ENCODE data around the gene SLC25A2. TPM values are rescaled to one million over a fixed set of nuclear protein-coding genes. Genes with fewer than 3 reads are reported as not detected.

Gene SLC25A2
- total RNA-seq, 4 donors from 2014 or later = 0.85 to 2.3 (median 1.0) TPM

DNA sequence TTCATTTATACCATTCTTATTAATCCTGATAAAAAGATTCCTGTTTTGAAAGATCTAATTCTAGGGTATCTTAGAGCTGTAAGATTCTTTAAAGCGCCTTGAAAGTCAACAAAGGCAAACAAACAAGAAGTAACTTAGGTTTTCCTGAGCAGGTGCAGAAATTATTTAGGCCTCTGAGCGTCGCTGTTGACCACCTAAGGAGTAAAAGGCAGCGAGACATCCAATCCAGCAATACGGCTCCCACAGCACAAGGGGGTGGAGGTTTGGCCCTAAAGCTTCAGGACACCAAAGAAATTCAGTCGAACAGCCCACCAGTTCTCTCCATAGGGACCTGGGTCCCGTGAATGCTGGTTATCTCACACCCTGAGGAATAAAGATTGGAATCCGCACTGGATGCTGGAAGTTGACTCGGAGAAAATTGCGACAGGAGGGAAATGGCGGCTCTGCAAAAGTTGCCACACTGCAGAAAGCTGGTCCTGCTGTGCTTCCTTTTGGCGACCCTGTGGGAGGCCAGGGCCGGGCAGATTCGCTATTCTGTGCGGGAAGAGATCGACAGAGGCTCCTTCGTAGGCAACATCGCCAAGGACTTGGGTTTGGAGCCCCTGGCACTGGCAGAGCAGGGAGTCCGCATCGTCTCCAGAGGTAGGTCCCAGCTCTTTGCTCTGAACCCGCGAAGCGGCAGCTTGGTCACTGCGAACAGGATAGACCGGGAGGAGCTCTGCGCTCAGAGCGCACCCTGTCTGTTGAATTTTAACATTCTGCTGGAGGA lies 34.9 kb upstream of the SLC25A2 start, which contains the start of gene PCDHGA2:
Gene PCDHGA2 (plus strand): TSS at position 223 of the 769 bp plus-strand sequence.
- no peak for TF ChIP-seq CTCF (IDR thresholded peaks at IDR 0.05; ENCODE audit: low read depth)

- no peak for TF ChIP-seq CTCF (IDR thresholded peaks at IDR 0.05; ENCODE audit: low read depth)
Measured at GRCh38 chr5:141330299-141331080, 26.6 kb upstream of the SLC25A2 start, which contains the start of gene PCDHGA1. Gene PCDHGA1, plus strand, starts transcription at chr5:141330514.

GRCh38 chr5:141328231-141328630 lies 24.4 kb upstream of the SLC25A2 start:
- TF ChIP-seq CTCF (IDR thresholded peaks at IDR 0.05; ENCODE audit: low read depth) = no peak

DNA sequence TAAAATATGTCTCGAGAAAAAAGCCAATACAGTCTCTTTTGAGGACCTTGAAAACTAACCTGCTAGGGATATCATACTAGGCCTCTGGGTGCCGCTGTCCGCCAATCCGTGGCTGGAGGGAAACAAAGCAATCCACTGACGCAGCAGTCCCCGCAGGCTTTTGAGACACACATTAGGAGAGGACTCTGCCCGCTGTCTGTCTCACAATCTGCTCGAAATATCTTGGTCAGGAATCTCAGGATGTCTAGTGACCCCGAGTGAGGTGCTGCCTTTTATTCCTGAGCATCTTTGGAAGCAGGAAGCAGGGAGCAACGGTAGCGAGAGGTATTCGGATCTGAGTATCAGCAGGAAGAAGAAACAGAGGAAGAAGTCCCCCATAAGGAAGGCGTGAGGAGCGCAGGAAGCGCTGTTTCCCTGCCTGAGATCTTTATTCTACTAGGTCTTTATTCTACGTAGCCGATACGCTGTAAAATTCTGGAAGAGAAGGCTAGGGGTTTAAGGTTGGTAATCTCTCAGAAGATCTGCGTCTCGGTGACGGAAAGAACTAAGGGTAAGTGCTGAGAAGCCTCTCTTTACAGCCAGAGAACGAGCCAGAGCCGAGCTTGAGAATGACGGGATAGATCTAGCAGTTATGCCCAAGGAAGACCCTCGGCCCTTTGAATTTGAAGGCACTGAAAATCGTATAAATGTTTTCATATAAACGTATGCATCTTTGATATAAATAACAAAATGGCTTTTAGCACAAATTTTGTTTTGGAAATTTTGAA lies 22.4 kb upstream of the SLC25A2 start:
- no peak for TF ChIP-seq CTCF (IDR thresholded peaks at IDR 0.05; ENCODE audit: low read depth)

GRCh38 chr5:141322261-141322660 lies 18.4 kb upstream of the SLC25A2 start:
- TF ChIP-seq CTCF (IDR thresholded peaks at IDR 0.05; ENCODE audit: low read depth) = no peak

DNA sequence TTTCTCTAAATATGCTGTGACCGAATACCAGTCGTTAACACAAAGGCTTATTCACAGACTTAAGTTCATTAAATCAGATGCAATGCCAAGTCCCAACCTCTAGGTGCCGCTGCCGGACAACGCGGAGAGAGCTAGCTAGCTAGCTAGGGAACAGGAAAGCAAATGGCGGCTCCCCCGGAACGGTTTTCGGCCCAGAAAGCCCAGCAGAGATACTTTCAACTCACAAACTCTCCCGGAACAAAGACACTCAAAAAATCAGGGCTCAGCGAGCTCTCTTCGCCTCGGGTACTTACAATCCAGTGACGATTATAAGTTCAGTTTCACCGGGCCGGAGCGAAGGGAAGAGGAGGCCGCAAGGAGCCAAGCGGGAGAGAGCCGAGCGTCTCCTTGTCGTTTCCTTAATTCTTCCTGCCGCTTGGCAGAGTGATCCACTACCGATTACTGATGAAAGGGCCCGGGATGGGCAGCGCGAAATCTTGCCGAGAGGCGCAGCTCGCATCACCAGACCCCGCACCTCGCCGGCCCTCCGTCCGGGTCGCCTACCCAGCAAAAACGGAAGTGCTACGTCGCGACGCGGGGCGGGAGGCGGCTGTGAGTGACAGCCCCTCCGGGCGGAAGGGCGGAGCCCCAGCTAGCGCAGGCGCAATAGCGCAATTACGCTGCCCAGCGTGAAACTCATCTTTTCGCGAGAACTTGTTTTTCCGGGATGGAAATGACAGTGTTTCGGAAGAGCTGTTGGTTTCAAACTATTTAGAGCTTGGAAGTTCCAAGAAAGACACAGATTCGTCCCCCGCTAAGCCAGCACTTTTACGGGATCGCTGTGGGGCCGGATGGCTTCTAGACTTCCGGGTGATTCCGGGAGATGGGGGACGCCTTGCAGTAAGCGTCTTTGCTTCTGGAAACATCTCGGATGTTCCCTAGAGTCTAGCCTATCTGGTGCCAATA lies 16.6 kb upstream of the SLC25A2 start, which contains the start of gene TAF7:
Gene TAF7 (minus strand): TSS at position 560 of the 945 bp plus-strand sequence. CDS start 740 bp downstream, outside the sequence.
- no peak for TF ChIP-seq CTCF (IDR thresholded peaks at IDR 0.05; ENCODE audit: low read depth)
